HFF-Myc (cell line): Measurements from ENCODE around the gene TAS2R50.

Experiments
- DNase-seq: peaks from one replicate; pipeline ENCODE4 v3.0.0-alpha.2; 2011; ENCODE audit warnings: low read depth; ENCODE audit errors: extremely low read depth
- H3K4me3 ChIP-seq: replicated peaks from 2 replicates; pipeline ENCODE4 v1.5.1; 2011; ENCODE audit warnings: low read depth, mild to moderate bottlenecking, control low read depth, low read length
- TF ChIP-seq, protein P1 (sequence below): IDR thresholded peaks from 2 replicates; pipeline ENCODE4 v1.5.1; 2012; ENCODE audit warnings: mild to moderate bottlenecking, low read depth, low read length, control low read depth; ENCODE audit errors: missing control alignments

The TAS2R50 gene

DNA sequence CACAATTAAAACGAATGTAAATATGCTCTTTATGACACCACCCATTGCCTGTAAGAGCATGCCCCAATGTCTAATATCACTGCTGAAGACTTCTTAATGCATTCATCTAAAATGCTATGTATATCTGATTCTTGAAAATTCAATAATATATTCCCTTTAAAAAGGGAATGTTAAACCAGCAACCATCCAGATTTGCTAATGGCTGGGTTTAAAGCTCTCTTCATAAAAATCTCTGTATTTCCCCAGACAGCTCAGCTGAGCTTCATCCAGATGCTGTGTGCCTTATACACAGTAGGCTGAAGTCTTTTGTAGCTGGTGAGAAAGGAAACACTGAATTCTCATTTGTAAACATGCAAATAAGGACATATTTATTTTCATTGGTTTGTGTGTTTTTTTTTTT, 47.5 kb downstream of the TAS2R50 start, which contains the start of gene TAS2R14:
Gene TAS2R14 (minus strand): TSS at position 101 of the 400 bp plus-strand sequence. CDS start 56 bp downstream, at position 45.
- H3K4me3 ChIP-seq = no peak within 1 kb of the TSS
- TF ChIP-seq, protein P1, sequence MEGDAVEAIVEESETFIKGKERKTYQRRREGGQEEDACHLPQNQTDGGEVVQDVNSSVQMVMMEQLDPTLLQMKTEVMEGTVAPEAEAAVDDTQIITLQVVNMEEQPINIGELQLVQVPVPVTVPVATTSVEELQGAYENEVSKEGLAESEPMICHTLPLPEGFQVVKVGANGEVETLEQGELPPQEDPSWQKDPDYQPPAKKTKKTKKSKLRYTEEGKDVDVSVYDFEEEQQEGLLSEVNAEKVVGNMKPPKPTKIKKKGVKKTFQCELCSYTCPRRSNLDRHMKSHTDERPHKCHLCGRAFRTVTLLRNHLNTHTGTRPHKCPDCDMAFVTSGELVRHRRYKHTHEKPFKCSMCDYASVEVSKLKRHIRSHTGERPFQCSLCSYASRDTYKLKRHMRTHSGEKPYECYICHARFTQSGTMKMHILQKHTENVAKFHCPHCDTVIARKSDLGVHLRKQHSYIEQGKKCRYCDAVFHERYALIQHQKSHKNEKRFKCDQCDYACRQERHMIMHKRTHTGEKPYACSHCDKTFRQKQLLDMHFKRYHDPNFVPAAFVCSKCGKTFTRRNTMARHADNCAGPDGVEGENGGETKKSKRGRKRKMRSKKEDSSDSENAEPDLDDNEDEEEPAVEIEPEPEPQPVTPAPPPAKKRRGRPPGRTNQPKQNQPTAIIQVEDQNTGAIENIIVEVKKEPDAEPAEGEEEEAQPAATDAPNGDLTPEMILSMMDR = no peak

DNA sequence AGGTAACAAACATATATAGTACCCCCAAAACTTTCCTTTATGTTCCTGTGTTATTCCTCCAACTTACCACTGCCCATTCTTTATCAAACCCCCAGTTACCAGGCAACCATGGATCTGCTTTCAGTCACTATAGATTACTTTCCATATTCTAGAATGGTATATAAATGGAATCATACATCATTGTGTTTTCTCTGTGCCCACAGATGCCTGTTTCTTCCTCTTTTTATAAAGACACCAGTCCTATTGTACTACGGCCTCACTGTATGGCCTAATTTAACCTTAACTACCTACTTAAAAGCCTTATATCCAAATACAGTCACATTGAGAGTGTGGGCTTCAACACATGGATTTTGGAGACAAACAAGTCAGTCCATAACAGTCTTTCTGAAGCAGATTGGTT, 50.2 kb downstream of the TAS2R50 start:
- no peak for DNase-seq
- TF ChIP-seq, protein P1 = no peak
- H3K4me3 ChIP-seq = no peak overlapping the region

More for the DNA sequence above, 47.5 kb downstream of the TAS2R50 start, which contains the start of gene TAS2R14:
- DNase-seq = no peak
